ENCODE data around the gene LBX1. TPM values are rescaled to one million over a fixed set of nuclear protein-coding genes. Genes with fewer than 3 reads are reported as not detected.

Gene LBX1
- total RNA-seq, 1 experiment from 2014 or later = not detected

DNA sequence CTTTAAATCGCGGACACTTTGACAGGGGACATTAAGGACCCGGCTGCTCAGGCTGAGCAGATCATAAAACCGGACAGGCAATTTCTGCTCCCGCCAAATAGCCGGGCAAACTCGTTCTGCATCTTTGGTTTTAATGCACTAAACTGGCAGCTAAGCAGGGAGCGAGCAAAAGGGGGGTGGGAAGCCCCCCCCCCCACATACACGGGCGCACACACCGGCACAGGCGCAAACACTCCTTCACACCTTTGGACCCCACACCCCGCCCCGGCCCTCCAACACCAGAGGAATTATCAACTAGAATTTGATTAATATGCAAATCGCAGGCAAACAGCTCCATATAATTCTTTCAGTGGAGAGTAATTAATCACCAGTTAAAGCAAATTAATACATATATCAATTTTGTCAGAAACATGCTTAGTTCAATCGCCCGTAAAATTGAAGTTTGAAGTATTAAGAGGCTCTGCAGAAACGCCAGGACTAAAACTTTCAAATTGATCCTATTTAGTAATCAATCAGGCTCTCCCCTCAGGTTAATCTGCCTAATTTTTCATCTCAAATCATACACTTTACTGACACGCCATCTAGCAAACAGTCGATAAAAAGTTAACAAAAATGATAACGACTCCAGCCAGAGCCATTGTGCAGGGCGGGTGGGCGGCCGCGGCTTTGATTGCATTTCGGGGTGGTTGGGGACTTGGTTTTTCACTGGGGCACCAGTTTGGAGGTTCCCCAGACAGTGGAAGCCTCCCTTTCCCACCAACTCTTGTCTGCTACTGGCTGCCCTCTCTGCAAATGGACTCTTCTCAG lies 9.9 kb downstream of the LBX1 start:
- ChIA-PET RAD21 (ENCODE audit: low non-redundant PET in 1 of 2, low total read pairs in 2 of 2, uncharacterized antibody in 2 of 2, unreplicated experiment in 2 of 2) (no interaction called here), CTCF (no interaction called here), POLR2A (interaction anchor here (0.6 kb wide), 1 partner anchor 518 kb away, joined by 3 read pairs; no protein-coding TSS in a partner anchor)
- Histone ChIP-seq H3K9ac (ENCODE audit: low read length) (no peak overlapping the region), H3K9me2 (ENCODE audit: insufficient read depth) (no peaks in the 10 kb centered on the region), H3K27me3 (ENCODE audit: insufficient read depth, low read length) (no peaks in the 10 kb centered on the region), H3K4me1 (ENCODE audit: control insufficient read depth in 1 of 2, insufficient read depth in 2 of 2, low read length in 2 of 2) (peaks cover 2 to 17% of the 10 kb centered on the region in 2 experiments; a peak in 2 of 4 replicates), H3K4me3 (replicated peaks in 1 of 2; ENCODE audit: low read depth in 1 of 2, low read length in 2 of 2) (no peak overlapping the region), H3K79me2 (ENCODE audit: insufficient read depth, low read length) (no peaks in the 10 kb centered on the region), H2AFZ (ENCODE audit: low read depth, low read length, poor library complexity, severe bottlenecking) (no peak overlapping the region), H3K4me2 (ENCODE audit: low read length) (no peak overlapping the region), H3K36me3 (ENCODE audit: control insufficient read depth in 1 of 2, insufficient read depth in 2 of 2, low read length in 2 of 2) (no peaks in the 10 kb centered on the region), H3K9me3 (ENCODE audit: control insufficient read depth in 1 of 2, insufficient read depth in 1 of 2, low read depth in 1 of 2, low read length in 2 of 2) (no peaks in the 10 kb centered on the region), H3K27ac (ENCODE audit: low read depth, low read length) (no peak overlapping the region), H4K20me1 (ENCODE audit: insufficient read depth) (no peaks in the 10 kb centered on the region)
- no peak for ATAC-seq
- DNase-seq (ENCODE audit: low read depth, low spot score) = no peak
- TF ChIP-seq ELF1 (IDR thresholded peaks at IDR 0.05; ENCODE audit: borderline replicate concordance, low read depth) (no peak), CEBPB (IDR thresholded peaks at IDR 0.05; ENCODE audit: low read depth) (no peak)
- TF ChIP-seq, protein P1, sequence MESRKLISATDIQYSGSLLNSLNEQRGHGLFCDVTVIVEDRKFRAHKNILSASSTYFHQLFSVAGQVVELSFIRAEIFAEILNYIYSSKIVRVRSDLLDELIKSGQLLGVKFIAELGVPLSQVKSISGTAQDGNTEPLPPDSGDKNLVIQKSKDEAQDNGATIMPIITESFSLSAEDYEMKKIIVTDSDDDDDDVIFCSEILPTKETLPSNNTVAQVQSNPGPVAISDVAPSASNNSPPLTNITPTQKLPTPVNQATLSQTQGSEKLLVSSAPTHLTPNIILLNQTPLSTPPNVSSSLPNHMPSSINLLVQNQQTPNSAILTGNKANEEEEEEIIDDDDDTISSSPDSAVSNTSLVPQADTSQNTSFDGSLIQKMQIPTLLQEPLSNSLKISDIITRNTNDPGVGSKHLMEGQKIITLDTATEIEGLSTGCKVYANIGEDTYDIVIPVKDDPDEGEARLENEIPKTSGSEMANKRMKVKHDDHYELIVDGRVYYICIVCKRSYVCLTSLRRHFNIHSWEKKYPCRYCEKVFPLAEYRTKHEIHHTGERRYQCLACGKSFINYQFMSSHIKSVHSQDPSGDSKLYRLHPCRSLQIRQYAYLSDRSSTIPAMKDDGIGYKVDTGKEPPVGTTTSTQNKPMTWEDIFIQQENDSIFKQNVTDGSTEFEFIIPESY (IDR thresholded peaks at IDR 0.05; ENCODE audit: extremely low read depth, insufficient replicate concordance, low read length) = no peak
- intact Hi-C loops (cut with micrococcal nuclease) = no loop called here
- no TSS peak for BruUV-seq (replicated peaks)

DNA sequence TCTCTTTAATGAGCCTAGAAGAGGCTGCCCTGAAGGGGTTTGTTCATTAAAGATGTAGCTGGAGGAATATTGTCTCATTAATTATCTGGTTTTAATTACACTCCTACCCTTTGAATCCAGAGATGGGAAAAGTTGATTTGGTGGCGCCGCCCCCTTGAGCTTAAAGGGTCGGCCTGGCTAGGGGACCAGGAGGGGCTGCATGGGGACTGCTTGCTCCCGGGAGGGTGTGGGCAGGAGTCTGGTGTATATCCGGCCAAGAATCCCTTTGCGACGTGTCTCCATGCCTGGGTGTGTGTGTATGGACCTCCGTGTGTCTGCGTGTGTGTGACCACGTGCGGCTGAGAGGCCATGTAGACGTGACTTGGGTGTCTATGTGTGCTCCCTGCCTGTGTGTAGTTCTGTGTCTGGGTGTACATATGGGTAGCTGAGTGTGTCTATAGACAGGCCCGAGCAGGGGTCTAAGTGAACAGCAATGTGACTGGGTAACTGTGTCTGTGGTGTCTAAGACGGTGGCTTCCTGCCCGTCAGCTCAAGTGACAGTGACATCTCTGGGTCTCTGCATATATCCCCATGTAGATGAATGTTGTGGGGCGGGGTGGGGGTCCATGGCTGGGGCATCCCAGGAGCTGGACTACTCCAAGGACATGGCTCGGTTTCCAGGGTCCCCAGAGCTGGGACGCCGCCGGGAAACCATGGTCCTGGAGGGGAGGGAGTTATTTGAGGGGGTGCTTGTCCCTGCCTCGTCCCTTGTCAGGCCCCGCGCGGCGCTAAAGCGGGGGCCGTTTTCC lies 10.7 kb downstream of the LBX1 start:
- no TSS peak for BruUV-seq (replicated peaks)
- Histone ChIP-seq H3K27ac (ENCODE audit: low read depth, low read length) (no peak overlapping the region), H3K9me2 (ENCODE audit: insufficient read depth) (no peaks in the 10 kb centered on the region), H3K9ac (ENCODE audit: low read length) (no peak overlapping the region), H3K4me3 (replicated peaks in 1 of 2; ENCODE audit: low read depth in 1 of 2, low read length in 2 of 2) (no peak overlapping the region), H3K27me3 (ENCODE audit: insufficient read depth, low read length) (no peaks in the 10 kb centered on the region), H3K79me2 (ENCODE audit: insufficient read depth, low read length) (no peaks in the 10 kb centered on the region), H2AFZ (ENCODE audit: low read depth, low read length, poor library complexity, severe bottlenecking) (no peak overlapping the region), H4K20me1 (ENCODE audit: insufficient read depth) (no peaks in the 10 kb centered on the region), H3K4me2 (ENCODE audit: low read length) (no peak overlapping the region), H3K9me3 (ENCODE audit: control insufficient read depth in 1 of 2, insufficient read depth in 1 of 2, low read depth in 1 of 2, low read length in 2 of 2) (no peaks in the 10 kb centered on the region), H3K36me3 (ENCODE audit: control insufficient read depth in 1 of 2, insufficient read depth in 2 of 2, low read length in 2 of 2) (no peaks in the 10 kb centered on the region), H3K4me1 (ENCODE audit: control insufficient read depth in 1 of 2, insufficient read depth in 2 of 2, low read length in 2 of 2) (peaks cover 4 to 24% of the 10 kb centered on the region in 2 experiments; a peak in 2 of 4 replicates)
- intact Hi-C loops (cut with micrococcal nuclease) = no loop called here
- DNase-seq (ENCODE audit: low read depth, low spot score) = no peak
- TF ChIP-seq EZH2phosphoT487 (IDR thresholded peaks at IDR 0.05; ENCODE audit: borderline replicate concordance) = no peak
- POLR2A ChIA-PET = no interaction called here
- no peak for ATAC-seq
- RAD21 ChIA-PET (ENCODE audit: low non-redundant PET in 1 of 2, low total read pairs in 2 of 2, uncharacterized antibody in 2 of 2, unreplicated experiment in 2 of 2) = no interaction called here
- CTCF ChIA-PET = no interaction called here
